HG03432 (cell line): ENCODE measurements around the gene INMT.

Experiments
- ATAC-seq: cut with Tn5 transposase; IDR thresholded peaks from one replicate; pipeline ENCODE4 v1.9.1; 2021; ENCODE audit warnings: mild to moderate bottlenecking, moderate library complexity; ENCODE audit not compliant: unreplicated experiment

INMT gene

DNA sequence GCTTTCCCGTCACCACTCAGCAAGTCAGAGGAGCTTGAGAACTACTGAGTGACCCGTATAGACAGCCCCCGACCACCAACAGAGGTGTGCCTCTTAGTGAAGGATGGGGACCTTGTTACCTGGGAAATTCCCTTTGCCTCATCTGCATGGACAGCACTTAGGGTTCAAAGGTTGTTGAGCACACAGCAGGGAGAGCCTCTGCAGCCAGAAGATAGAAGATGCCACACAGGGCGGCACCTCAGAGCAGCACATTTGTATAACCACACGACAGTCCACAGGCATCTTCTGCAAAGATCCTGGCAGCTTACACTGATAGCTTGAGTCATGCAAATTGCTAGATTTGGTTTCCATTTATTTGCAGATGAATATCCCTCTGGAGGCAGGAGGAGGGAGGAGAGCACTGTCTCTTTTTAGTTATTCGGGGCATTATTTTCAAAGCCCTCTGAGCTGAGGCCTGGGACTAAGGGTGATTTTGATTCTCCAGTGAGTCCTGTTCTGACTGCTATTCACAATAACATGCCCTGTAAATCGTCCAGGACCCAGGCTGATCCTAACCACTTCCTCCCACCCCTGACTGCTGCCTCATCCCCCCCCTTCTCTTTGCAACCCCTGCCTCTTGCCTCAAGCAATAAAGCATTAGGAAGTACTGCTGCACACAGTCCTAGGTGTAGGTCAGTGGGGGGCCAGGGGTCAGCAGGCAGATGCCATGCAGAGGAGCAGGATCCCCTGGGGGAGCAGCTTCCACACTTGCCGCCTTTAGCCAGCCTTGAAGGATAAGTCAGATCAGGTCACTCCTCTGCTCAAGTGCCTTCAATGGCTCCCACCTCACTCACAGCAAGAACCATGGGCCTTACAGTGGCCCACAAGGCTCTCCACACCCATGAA is 24.6 kb upstream of the INMT start:
- peak; percentile 79 for ATAC-seq

DNA sequence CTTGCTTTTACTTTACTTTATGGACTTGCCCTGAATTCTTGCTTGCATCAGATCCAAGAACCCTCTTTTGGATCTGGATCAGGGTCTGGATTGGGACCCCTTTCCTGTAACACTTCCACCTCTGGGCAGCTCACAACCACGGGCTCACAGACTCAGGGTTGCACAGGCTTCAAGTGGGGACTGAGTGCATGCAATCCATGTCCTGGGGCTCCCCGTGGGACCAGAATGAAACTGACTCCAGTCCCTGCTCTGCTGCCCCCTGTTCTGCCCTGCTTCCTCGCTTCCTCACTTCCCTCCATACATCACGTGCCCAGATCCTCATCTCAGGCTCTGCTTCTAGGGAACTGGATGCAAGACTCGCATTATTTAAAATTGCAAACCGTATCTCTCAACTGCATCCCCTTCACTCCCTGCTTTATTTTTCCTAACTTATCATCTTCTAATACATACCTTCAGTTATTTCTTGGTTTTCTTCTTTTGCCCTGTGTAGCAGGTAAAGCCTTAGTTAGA is 23.3 kb upstream of the INMT start:
- ATAC-seq = no peak

DNA sequence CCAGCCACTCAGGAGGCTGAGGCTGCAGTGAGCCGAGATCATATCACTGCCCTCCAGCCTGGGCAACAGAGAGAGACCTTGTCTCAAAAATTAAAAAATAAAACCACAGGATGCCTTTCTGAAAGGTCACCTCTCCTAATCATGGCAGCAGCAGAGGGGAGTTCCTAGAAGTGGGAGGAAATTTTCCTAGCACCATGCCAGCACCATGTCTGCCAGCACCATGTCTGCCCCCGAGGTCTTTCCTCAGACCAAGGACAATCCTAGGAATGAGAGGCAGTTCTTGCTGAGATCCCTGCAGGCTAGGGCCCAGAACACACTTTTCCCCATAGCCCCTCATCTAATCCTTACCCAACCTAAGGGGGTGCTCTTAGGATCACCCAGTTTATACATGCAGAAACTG is 22.3 kb upstream of the INMT start:
- ATAC-seq = no peak

DNA sequence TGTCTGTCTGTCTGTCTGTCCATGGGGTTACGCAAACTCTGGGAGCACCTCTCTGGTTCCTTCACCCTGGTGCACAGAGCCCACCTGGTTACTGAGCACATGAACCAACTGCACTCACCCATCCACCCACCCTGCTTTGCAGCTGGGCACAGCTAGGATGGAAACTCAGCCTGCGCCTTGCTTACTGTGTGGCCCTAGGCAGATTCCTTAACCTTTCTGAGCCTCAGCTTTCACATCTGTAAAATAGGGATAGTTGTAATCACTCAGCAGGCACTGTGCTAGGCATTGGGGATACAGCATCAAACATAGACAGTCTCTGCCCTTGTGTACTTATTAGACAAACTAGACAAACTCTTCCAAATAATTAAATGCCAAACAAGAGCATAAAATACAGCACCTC is 21.8 kb upstream of the INMT start:
- ATAC-seq = no peak

DNA sequence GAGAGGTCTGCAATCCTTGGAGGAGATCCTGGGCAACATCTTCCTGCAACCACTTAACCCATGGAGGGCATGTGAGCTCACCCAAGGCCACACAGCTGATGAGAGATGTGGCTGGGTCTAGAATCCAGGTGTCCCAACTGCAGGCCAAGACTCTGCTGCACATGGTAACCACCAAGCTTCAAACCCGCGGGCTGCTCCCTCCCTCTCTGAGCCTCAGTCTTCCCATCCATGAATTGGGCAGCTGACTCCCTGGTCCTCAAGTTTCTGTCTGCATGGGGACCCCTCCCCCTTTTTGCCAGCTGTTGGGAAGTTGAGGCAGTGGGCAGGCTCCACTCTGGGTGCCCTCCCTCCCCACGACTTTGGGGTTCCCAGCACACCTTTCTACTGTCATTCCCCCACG is 20.9 kb upstream of the INMT start:
- no peak for ATAC-seq

DNA sequence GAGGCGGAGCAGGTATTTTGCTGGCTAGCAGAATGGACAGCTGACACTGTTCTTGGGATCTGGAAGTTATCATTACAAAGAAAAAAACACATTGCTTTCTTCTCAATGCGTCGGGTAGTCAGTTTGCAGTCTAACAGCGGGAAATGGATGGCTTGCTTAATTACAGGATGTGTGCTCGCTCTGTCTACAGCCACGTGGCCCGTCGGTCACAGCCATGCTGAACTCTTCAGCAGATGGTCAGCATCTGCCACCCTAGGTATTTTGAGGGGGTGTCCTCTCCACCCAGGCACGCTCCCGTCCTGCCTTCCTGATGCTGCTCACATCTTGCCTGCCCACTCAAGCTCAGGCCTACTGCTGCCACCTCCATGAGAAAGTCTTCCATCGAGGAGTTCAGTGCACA is 20.4 kb upstream of the INMT start:
- ATAC-seq = no peak

DNA sequence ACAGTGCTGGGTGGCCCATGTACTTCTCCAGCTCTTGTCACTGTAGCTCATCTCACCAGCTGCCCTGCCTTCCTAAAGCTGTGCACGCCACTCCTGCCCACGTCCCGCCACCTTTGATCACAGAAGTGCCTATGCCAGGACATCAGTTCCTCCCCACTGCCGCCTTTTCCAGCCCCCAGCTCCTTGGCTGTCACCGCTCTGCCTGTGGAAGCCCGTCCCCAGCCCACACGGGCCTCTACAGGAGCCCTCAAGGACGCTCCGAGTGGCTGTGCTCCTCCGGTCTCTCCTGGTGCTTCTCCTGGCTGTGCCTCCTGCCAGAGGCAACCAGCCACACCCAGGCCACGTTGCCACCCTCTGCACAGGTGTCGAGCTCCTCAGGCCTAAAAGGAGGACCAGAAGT is 19.3 kb upstream of the INMT start:
- no peak for ATAC-seq

DNA sequence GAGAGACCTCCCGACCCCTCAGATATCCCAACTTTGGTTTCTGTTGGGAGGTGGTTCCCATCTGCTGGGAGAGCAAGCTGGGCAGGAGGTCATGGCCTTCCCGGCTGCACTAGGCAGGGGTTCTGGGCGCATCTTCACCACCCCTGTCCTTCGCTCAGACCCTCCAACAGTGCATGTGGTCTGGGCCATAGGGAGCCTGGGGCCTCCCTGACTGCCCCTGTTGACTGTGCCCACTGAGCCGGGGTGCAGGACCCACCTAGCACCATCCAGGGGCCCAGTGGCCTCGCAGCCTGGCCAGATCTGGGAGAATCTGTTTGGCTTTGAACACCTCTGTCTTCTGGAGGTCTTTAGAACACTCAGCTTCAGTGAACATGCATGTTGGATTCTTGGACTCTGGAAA is 18.7 kb upstream of the INMT start:
- no peak for ATAC-seq

DNA sequence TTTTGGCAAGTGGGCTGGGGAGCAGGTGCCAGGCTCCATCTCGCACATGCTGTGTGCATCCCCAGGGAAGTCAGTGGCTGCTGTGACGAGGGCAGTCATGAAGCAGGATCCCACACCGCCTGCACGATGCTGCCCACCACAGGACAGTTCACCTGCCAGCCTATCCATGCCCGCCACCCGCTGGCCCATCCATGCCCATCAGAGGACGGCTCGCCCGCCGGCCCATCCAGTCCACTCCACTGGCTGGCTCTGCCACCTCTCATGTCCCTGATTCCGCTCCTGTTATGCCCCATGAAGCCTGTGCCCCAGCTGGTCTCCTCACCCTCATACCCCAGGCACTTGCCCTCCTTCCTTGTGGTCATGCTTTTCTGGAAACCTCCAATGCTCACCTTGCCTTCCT is 18.2 kb upstream of the INMT start:
- ATAC-seq = no peak

DNA sequence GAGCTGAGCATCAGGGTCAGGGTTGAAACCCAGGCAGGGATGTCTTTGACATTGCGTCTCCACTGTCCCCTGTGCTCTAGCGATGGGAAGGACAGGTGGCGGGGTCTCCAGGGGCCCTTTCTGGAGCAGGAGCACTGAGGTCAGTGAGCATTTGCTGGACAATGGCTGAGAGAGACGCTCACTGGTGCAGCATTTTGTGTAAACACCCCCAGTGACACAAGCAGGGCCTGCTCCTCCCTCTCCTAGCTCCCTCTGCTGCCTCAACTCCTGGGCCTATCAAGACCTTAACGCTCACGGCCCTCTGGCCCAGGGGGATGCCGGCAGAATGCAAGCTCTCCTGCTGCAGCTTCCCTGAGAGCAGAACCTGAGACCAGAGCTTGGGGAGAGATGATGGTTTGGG is 17.4 kb upstream of the INMT start:
- no peak for ATAC-seq

DNA sequence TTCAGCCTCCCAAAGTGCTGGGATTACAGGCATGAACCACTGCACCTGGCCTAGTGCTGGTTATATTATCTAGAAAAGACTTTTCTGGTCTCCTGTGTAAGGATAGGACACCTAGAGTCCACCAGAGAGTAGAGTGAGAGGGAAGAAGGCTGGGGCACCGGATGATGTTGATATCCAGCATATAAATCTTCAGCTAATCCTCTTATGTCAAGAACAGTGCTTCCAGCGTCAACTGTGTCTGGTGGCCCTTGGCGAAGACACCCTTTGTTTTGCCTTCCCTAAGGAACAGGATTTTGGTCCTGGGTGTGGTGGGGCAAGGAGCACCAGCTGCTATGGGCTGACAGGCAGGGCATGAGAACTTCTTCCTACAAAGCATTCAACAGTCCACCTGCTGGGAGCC is 16.3 kb upstream of the INMT start:
- no peak for ATAC-seq

DNA sequence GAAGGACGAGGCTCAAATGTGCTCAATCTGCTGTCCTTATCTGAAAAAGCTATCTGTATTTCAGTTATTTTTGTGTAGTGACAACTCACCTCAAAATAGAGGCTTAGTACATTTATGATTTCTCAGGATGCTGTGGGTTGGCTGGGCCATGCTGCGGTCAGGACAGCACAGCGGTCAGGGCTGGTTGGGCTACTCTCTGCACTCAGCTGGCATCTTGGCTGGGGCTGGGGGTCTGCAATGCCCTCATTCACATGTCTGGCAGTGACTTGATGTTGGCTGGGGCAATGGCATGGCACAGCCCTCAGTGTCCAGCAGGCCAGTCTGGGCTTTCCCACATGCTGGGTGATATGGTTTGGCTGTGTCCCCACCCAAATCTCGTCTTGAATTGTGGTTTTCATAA is 15.6 kb upstream of the INMT start:
- ATAC-seq = no peak

DNA sequence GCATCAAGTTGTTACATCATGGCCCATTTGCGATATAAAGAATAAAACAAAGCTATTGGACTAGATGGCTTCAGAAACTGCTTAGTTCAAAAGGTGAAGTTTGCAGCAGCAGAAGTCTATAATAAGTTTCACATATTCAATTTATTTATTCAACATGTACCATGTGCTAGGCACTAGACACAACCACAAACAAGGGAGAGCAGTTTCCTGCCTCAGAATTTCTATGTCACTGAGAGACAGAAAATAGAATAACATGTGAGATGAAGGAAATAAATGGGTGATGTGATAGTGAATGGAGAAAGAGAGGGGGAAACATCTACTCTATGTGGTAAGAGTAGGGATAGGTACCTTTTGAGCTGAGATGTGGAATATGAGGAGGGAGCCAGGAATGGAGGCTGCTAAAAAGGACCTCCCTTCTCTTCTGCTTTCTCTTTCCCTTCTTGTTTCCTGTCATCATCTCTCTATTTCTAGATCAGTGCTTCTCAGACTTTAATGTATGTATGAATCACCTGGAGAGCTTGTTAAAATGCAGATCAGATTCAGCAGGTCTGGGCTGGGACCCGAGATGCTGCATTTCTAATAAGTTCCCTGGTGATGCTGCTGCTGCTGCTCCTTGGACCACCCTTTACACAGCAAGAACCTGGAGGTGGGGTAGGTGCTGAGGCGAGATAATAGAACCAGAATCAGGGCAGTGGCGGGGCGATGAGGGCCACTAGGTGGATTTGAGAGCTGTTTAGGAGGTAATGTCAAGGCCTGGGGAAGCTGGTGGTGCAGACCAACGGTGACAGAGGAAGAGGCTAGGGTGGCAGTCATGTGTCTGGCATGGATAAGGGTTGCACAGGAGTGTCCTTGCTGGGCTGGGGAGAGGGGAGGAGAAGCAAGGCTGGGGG is 13.7 kb upstream of the INMT start:
- no peak for ATAC-seq

DNA sequence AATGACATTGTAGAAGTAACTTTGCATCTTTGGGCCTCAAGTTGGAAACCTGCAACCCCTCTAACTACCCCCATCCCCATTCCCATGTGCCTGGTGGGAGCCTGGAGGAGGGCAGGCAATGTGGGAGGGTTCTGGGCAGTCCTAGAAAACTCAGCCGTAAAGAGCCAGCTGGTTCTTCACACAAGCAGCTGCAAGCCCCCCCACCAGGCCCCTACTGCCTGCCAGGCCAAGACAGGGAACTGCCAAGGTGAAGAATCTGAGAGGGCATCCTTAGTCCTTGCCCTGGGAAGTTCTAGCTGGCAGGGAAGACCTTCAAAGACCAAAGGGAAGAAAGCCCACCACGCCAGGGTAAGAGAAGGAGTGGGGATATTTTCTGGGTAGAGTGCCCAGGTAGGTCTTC is 12.2 kb upstream of the INMT start:
- no peak for ATAC-seq

DNA sequence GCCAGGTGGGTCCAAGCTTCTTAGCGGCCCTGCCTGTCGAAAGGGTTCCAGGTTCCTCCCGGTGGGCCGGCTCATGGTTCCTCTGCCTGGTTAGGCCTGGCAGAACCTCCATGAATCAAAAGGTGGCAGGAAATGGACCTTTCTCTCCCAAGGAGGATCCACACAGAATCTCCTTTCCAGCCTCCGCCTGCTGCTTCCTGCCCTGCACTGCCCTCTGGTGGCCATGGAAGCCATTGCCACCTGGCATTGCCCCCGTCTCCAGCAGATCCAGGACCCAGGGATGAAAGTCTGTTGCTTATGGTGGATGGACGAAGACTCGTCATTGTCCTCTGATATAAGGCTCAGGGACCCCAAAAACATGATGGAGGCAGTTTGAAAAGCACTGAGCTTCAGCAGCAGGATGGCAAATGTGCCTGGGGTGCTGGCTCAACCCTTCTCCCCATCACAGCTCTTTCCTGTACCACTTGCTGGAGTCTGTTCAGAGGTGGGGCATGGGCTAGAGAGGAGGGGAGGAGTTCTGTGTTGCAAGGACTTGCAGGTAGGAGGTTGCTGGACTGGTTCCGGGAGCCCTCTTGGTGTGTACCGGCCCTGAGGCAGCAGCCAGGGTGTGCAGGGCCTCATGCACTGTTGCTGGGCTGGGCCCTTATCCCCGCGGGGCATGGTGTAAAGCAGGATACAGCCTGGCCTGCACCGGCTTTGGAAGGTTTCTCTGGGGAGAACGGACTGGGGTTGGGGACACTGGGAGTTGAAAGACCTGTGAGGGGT is 11.3 kb upstream of the INMT start:
- ATAC-seq = peak; percentile 62

DNA sequence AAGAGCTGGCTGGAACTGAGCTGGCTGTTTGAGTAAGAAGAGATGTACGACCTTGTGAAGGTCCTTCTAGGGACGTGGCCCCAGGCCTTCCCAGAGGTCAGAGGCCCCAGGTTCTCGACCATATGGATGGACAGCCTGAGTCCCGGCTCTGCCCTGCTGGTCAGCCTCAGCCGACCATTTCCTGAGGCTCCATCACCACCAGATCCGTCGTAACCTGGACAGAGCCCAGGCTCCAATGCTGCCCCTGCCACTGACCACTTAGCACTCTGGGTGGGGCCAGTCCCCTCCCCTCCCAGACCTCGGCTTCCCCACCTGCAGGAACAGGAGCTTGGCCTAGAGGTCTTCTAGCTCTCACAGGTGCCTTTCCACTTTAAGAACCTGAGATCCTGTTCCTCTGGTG is 10.6 kb upstream of the INMT start:
- ATAC-seq = no peak

DNA sequence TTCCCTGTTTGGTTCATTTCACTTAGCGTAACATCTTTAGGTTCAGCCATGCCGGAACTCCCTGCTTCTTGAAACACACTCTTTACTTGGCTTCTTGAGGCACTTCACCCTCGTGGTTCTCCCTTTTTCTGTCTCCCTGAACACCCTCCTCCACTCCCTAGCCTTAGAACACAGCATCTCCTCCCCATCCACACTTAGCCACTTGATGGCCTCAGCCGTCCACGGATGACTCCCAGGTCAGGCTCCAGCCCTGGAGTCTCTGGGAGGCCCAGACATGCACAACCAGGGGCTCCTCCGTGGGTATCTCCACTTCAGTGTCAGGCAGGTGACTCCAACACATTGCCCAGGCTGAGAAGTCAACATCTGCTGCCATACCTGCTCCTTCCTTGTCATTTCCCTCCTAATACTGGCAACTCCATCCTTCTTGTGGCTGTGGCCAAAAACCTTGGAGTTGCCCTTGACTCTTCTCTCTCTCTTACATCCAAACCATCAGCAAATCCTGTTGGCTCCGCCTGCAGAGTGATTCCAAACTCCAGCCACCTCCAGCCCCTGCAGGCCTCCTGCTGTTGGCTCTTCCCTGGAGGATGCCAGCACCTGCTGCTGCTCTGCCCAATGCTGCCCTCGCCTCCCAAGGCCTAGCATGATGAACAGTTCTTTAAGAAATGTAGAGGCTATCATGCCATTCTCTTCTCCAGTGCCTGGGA is 8.4 kb upstream of the INMT start:
- ATAC-seq = peak; percentile 35

DNA sequence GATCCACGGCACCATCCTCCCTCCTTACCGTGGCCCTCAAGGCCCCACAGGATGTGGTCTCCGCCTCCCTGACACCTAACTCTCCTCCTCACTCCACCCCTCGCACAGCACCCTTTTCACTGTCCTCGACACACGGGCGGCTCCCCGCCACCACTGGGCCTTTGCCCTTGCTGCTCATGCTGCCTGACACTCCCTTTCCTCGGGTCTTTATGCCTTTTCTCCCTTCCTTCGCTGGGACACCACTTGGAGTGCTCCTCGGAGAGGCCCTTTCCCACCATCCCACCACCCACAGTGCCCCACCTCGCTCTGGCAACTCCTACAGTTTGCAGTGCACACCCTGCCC is 7.9 kb upstream of the INMT start:
- no peak for ATAC-seq

DNA sequence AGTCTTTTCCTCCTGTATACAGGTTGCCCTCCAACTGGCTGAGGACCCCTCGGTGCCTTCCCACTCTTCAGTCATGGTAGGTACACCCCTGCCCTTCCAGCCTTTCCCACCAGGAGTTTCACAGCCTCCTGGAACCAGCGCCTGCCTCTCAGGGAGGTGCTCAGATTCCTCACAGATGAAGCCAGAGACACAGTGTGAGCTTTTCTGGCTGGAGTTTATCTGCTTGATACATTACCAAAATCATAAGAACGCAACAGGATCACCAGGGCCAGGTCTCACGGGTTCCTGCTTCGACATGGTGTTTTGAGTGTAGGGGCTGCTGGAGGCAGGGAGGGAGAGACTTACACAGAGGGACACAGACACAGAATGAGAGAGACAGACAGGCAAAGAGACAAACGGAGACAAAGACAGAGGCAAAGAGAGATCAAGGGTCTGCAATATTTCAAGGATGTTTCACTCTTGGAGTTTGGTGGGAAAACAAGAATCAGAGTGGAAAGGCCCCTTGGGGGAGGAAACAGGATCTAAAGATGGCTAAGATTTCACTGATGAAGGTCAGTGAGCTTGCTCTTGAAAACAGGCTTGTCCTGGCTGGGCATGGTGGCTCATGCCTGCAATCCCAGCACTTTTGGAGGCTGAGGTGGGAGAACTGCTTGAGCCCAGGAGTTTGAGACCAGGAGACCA is 6.5 kb upstream of the INMT start:
- ATAC-seq = no peak

DNA sequence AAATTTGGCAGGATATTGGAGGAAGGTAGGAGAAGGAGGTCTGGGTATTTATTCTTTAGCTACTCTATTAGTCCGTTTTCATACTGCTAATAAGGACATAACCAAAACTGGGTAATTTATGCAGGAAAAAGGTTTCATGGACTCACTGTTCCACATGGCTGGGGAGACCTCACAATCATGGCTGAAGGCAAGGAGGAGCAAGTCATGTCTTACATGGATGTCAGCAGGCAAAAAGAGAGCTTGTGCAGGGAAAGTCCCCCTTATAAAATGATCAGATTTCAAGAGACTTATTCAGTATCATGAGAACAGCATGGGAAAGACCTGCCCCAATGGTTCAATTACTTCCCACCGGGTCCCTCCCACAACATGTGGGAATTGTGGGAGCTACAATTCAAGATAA is 1.9 kb upstream of the INMT start:
- no peak for ATAC-seq
